ENCODE data around the gene CCDC74A. TPM values are rescaled to one million over a fixed set of nuclear protein-coding genes. Genes with fewer than 3 reads are reported as not detected.
"Not testable (repeated sequence)": the region's sequence is repeated elsewhere in the genome, so short reads cannot be mapped to it uniquely, and the experiment has no call there.

Gene CCDC74A
- total RNA-seq, 8 experiments from 2014 or later = 0.97 to 16.1 (median 12.2) TPM

- 60 to 96% (median 87%) methylated on average over 1 to 5 of the region's 20 CpGs; no CpG with 5 or more reads in 5 of the 10 experiments for WGBS, 10 experiments
- in situ Hi-C loops (cut with MboI; ENCODE audit: low pct_unique_long_range_greater_than_20kb in 2 of 9, low sequenced_read_pairs in 9 of 9, unreplicated experiment in 9 of 9) = no loop called here
- Histone ChIP-seq H3K4me3 (no peak overlapping the region), H3K4me1 (replicated peaks in 1 of 2) (peaks cover 0 to 3% of the 10 kb centered on the region in 2 donors), H3K27ac (no peak overlapping the region)
- peak in 1 of 8 experiments; percentile 20 for ATAC-seq (replicated peaks in 6 of 8)
Measured at GRCh38 chr2:131521961-131522781, 5.5 kb upstream of the CCDC74A start.

- H3K27ac ChIP-seq; H3K4me1 ChIP-seq (replicated peaks in 1 of 2); in situ Hi-C loops (cut with MboI; ENCODE audit: low pct_unique_long_range_greater_than_20kb in 2 of 9, low sequenced_read_pairs in 9 of 9, unreplicated experiment in 9 of 9); H3K4me3 ChIP-seq; ATAC-seq (replicated peaks in 6 of 8): not testable (repeated sequence)
- 94 to 100% (median 100%) methylated on average over 1 to 2 of the region's 2 CpGs; no CpG with 5 or more reads in 6 of the 10 experiments for WGBS, 10 experiments
Measured at GRCh38 chr2:131525256-131525655, 2.4 kb upstream of the CCDC74A start.

DNA sequence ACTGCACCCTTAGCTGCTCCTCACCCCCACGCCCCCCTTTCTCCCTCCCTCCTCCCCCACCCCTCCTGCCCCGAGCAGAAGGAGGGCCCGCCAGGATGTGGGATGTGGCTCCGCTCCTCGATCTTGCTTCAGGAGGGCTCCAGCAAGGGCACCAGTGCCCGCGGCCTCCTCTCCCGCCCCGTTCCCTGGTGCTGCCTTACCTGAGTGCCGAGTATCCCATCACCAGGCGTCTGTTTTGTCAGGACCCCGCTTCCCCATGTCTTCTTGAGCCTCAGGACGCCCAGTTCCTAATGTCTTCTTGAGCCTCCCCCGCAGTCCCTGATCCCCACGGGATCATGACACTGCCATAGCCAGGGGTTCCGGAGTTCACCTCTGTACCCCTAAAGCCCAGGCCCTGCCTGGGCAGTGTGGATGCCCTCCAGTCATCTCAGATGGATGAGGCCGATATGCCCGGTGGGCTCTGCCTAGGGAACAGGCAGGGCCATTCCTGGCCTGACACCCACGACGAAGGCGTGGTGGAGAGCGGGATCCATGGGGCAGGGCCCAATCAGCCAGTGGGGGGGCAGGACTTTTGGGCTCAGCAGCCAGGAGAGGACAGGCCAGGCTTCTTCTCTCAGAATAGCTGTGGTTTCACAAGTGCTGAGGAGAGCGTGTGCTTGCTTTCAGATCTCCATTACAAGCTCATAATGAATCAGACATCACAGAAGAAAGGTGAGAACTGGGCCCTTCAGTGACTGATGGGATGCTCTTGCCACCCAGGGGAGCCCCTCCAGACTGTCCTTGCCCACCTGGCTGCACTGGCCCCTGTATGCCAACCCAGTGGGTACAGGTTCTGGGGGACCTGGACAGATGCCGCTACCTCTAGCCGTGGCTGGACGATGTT lies 1.5 kb downstream of the CCDC74A start:
- WGBS, 10 experiments = 60 to 95% (median 76%) methylated on average over 2 to 7 of the region's 26 CpGs; no CpG with 5 or more reads in 6 of the 10 experiments
- peak overlapping the region in 1 of 5 donors; percentile 41 for H3K4me3 ChIP-seq
- H3K4me1 ChIP-seq (replicated peaks in 1 of 2); H3K27ac ChIP-seq; in situ Hi-C loops (cut with MboI; ENCODE audit: low pct_unique_long_range_greater_than_20kb in 2 of 9, low sequenced_read_pairs in 9 of 9, unreplicated experiment in 9 of 9): not testable (repeated sequence)
- ATAC-seq (replicated peaks in 6 of 8) = peak in 1 of 8 experiments; percentile 2

DNA sequence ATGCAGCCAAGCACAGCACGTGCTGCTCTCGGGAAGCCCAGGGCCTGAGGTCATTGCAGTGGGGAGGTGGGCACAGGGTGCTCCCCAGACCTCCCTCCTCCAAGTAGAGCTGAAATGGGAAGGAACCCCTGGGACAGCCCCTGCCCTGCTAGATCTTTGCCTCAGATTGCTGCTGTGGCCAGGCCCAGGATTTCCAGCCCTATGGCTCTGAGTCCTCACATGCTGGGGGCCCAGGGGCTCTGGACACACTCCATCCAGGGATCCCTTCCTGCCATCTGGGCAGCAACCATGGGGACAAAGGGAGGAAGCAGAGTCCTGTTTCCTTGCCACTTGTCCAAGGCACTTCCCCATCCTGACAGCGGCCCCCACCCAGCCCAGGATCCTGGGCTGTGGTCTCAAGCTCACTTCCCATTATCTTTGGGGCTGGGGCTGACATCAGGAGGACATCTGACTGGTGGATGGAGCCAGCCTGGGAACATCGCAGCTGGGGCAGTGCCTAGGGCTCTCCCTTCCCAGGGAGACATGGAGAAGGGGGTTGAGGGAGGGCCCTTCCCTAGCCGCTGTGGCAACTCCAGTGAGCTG lies 2.3 kb downstream of the CCDC74A start:
- in situ Hi-C loops (cut with MboI; ENCODE audit: low pct_unique_long_range_greater_than_20kb in 2 of 9, low sequenced_read_pairs in 9 of 9, unreplicated experiment in 9 of 9); H3K4me1 ChIP-seq (replicated peaks in 1 of 2); H3K4me3 ChIP-seq; ATAC-seq (replicated peaks in 6 of 8); H3K27ac ChIP-seq: not testable (repeated sequence)
- WGBS, 10 experiments = 60 to 82% methylated on average over 1 to 2 of the region's 5 CpGs; no CpG with 5 or more reads in 8 of the 10 experiments

DNA sequence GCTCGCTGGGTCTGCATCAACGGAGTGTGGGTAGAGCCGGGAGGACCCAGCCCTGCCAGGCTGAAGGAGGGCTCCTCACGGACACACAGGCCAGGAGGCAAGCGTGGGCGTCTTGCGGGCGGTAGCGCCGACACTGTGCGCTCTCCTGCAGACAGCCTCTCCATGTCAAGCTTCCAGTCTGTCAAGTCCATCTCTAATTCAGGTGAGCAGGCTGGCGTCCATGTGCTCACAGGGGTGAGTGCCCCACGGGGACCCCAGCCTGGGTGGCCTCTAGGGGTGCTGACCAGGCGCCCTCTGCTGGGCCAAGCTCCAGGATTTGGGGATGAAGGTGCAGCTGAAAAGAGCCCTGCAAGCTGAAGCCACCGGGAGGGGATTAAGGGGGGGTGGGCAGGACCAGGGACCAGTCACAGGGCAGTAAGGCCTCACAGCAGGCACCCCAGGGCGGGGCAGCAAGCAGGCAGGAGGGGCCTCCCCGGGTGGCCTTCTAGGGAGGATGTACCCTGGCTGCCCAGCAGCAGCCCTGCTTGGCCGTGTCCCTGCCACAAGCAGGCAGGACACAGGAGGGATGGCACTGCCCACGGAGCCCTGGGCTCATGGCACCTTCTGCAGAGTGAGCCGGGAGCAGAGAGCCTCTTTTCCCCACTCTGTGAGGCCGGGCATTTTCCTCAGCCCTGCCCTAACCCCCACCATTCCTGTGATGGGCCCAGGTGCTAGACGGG lies 3.1 kb downstream of the CCDC74A start:
- H3K4me1 ChIP-seq (replicated peaks in 1 of 2); ATAC-seq (replicated peaks in 6 of 8); in situ Hi-C loops (cut with MboI; ENCODE audit: low pct_unique_long_range_greater_than_20kb in 2 of 9, low sequenced_read_pairs in 9 of 9, unreplicated experiment in 9 of 9); H3K4me3 ChIP-seq; H3K27ac ChIP-seq: not testable (repeated sequence)
- WGBS, 10 experiments = no CpG with 5 or more reads among the region's 22 CpGs

DNA sequence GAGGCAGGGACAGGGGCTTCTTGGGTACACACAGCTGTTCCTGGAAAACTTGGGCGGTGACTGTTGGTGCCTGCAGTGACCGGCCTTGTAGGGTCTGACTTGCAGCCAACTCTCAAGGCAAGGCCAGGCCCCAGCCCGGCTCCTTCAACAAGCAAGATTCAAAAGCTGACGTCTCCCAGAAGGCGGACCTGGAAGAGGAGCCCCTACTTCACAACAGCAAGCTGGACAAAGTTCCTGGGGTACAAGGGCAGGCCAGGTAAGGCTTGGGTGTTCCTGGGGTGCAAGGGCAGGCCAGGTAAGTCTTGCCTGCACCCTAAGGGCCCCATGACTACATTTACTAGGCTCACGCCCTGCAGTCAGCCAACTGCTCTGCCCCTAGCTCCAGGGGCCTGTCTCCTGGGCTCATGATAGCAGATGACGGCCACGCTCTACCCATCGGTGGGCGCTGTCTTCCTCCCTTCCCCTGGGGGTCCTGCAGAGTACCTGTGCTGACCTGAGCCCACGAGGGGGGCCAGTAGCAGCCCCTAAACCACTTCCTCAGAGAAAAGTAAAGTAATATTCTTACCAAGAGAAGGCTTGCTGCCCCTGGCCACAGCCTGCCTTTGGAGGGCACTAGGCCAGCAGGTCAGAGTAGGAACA lies 4.0 kb downstream of the CCDC74A start:
- no CpG with 5 or more reads among the region's 11 CpGs for WGBS, 10 experiments
- in situ Hi-C loops (cut with MboI; ENCODE audit: low pct_unique_long_range_greater_than_20kb in 2 of 9, low sequenced_read_pairs in 9 of 9, unreplicated experiment in 9 of 9) = not testable (repeated sequence)

GRCh38 chr2:131532723-131533608 lies 5.3 kb downstream of the CCDC74A start:
- no CpG with 5 or more reads among the region's 23 CpGs for WGBS, 10 experiments
- ATAC-seq (replicated peaks in 6 of 8); H3K4me3 ChIP-seq; in situ Hi-C loops (cut with MboI; ENCODE audit: low pct_unique_long_range_greater_than_20kb in 2 of 9, low sequenced_read_pairs in 9 of 9, unreplicated experiment in 9 of 9); H3K27ac ChIP-seq; H3K4me1 ChIP-seq (replicated peaks in 1 of 2): not testable (repeated sequence)

More for the DNA sequence above, 4.0 kb downstream of the CCDC74A start:
- ATAC-seq (replicated peaks in 6 of 8); H3K27ac ChIP-seq; H3K4me3 ChIP-seq; H3K4me1 ChIP-seq (replicated peaks in 1 of 2): not testable (repeated sequence)

DNA sequence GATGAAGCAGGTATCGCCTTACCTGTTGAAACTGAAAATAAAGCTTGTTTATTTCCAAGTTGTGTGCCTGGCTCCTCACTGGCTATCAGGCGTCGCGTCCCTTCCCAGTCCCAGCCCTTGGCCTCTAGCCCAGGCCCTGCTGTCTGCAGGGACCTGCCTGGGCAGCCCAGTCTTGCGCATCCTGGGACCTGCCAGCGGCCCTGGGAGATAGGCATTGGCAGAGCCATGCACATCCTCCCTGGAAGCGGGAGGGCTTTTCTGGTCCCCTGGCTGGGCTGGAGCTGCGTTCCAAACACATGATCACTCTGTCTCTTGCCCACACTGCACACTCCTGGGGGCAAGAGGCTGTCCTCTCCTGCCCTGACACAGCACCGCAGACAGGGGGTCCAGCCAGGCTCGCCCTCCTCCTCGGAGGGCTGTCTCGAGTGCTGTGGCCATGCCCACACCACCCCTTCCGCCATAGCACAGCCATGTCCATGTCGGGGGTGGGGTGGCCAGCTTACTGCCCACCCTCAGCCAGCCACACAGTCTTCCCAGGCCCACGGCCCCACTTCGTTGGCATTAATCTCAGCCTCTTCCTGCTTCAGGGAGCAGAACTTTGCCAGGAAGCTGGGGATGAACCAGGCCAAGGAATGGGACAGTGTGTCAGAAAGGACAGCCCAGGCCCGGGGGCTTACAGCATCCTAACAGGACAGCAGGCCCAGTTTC lies 6.1 kb downstream of the CCDC74A start:
- H3K4me3 ChIP-seq; ATAC-seq (replicated peaks in 6 of 8); H3K4me1 ChIP-seq (replicated peaks in 1 of 2); H3K27ac ChIP-seq; in situ Hi-C loops (cut with MboI; ENCODE audit: low pct_unique_long_range_greater_than_20kb in 2 of 9, low sequenced_read_pairs in 9 of 9, unreplicated experiment in 9 of 9): not testable (repeated sequence)
- 92 to 100% methylated on average over 2 of the region's 17 CpGs; no CpG with 5 or more reads in 8 of the 10 experiments for WGBS, 10 experiments

- ATAC-seq (replicated peaks in 6 of 8) = not testable (repeated sequence)
Measured at GRCh38 chr2:131534317-131534672, 6.6 kb downstream of the CCDC74A start.

GRCh38 chr2:131534965-131535364 lies 7.3 kb downstream of the CCDC74A start:
- ATAC-seq (replicated peaks in 6 of 8); in situ Hi-C loops (cut with MboI; ENCODE audit: low pct_unique_long_range_greater_than_20kb in 2 of 9, low sequenced_read_pairs in 9 of 9, unreplicated experiment in 9 of 9); H3K4me3 ChIP-seq: not testable (repeated sequence)

More at GRCh38 chr2:131534317-131534672, 6.6 kb downstream of the CCDC74A start:
- H3K27ac ChIP-seq; H3K4me3 ChIP-seq; H3K4me1 ChIP-seq (replicated peaks in 1 of 2); in situ Hi-C loops (cut with MboI; ENCODE audit: low pct_unique_long_range_greater_than_20kb in 2 of 9, low sequenced_read_pairs in 9 of 9, unreplicated experiment in 9 of 9): not testable (repeated sequence)
- WGBS, 10 experiments = no CpG with 5 or more reads among the region's 13 CpGs

GRCh38 chr2:131535526-131535925 lies 7.8 kb downstream of the CCDC74A start:
- no peak for ATAC-seq (replicated peaks in 6 of 8)
- no peak overlapping the region for H3K27ac ChIP-seq
- in situ Hi-C loops (cut with MboI; ENCODE audit: low pct_unique_long_range_greater_than_20kb in 2 of 9, low sequenced_read_pairs in 9 of 9, unreplicated experiment in 9 of 9) = no loop called here
- WGBS, 10 experiments = no CpG with 5 or more reads among the region's 4 CpGs
- H3K4me3 ChIP-seq = no peak overlapping the region
- no peaks in the 10 kb centered on the region for H3K4me1 ChIP-seq (replicated peaks in 1 of 2)

More at GRCh38 chr2:131534965-131535364, 7.3 kb downstream of the CCDC74A start:
- WGBS, 10 experiments = 100% methylated on average over 1 of the region's 11 CpGs; no CpG with 5 or more reads in 9 of the 10 experiments
- not testable (repeated sequence) for H3K4me1 ChIP-seq (replicated peaks in 1 of 2); H3K27ac ChIP-seq

Measured in motor neuron (in vitro differentiated cells).